ENCODE measurements around the gene TMEM201.

- TF ChIP-seq POLR2A (IDR thresholded peaks at IDR 0.05), result no peak
- TF ChIP-seq CTCF (IDR thresholded peaks at IDR 0.05), result no peak
- no peak for TF ChIP-seq EP300 (IDR thresholded peaks at IDR 0.05)
These were observed 13.5 kb downstream of the TMEM201 start for GRCh38 chr1:9601942-9602793.

All from ovary (tissue), 3 donors.